H9 (cell line): ENCODE results near the gene RAB31. TPM values are rescaled to one million over a fixed set of nuclear protein-coding genes. Genes with fewer than 3 reads are reported as not detected.

Experiments used
- DNase-seq: peaks from one replicate; pipeline ENCODE4 v3.0.0-alpha.2; 2017
- H2AFZ ChIP-seq: one replicate; pipeline ENCODE4 v1.6.1; 2013; ENCODE audit warnings: mild to moderate bottlenecking, low read length, control low read depth, moderate library complexity
- H2AK5ac ChIP-seq: 2 replicates; pipeline ENCODE4 v1.6.1; 2013; ENCODE audit warnings: low read length, control low read depth, mixed read lengths; ENCODE audit not compliant: insufficient read length
- H2BK120ac ChIP-seq: one replicate; pipeline ENCODE4 v1.6.1; 2013; ENCODE audit warnings: low read depth, mild to moderate bottlenecking, low read length, control low read depth, inconsistent platforms; ENCODE audit not compliant: poor library complexity, severe bottlenecking
- H2BK12ac ChIP-seq: 2 replicates; pipeline ENCODE4 v1.6.1; 2013; ENCODE audit warnings: low read length, control low read depth, mixed read lengths, low read depth; ENCODE audit not compliant: insufficient read length
- H2BK15ac ChIP-seq: 2 replicates; pipeline ENCODE4 v1.6.1; 2013; ENCODE audit warnings: low read depth, low read length, control low read depth
- H2BK20ac ChIP-seq: one replicate; pipeline ENCODE4 v1.6.1; 2013; ENCODE audit warnings: low read depth, mild to moderate bottlenecking, low read length, control low read depth, inconsistent platforms; ENCODE audit not compliant: poor library complexity, severe bottlenecking
- H2BK5ac ChIP-seq: 2 replicates; pipeline ENCODE4 v1.6.1; 2013; ENCODE audit warnings: low read length, control low read depth, mixed read lengths; ENCODE audit not compliant: insufficient read length
- H3K14ac ChIP-seq: 2 replicates; pipeline ENCODE4 v1.6.1; 2013; ENCODE audit warnings: low read length, control low read depth; ENCODE audit not compliant: insufficient read depth
- H3K18ac ChIP-seq: 2 replicates; pipeline ENCODE4 v1.6.1; 2013; ENCODE audit warnings: low read depth, mild to moderate bottlenecking, mixed read lengths, low read length, control low read depth; ENCODE audit not compliant: insufficient read length
- H3K23ac ChIP-seq: 2 replicates; pipeline ENCODE4 v1.6.1; 2013; ENCODE audit warnings: low read length, control low read depth, mixed read lengths, low read depth; ENCODE audit not compliant: insufficient read length
- H3K23me2 ChIP-seq: 2 replicates; pipeline ENCODE4 v1.6.1; 2013; ENCODE audit warnings: low read depth, mild to moderate bottlenecking, mixed read lengths, low read length, control low read depth; ENCODE audit not compliant: insufficient read length, poor library complexity, severe bottlenecking
- H3K27ac ChIP-seq: 2 replicates; pipeline ENCODE4 v1.5.1; 2013; ENCODE audit warnings: low read length, control low read depth, mixed read lengths, low read depth; ENCODE audit not compliant: insufficient read length
- H3K27me3 ChIP-seq: 2 replicates; pipeline ENCODE4 v1.6.1; 2013; ENCODE audit warnings: low read length, control low read depth, inconsistent platforms; ENCODE audit not compliant: insufficient read depth
- H3K4ac ChIP-seq: 2 replicates; pipeline ENCODE4 v1.6.1; 2013; ENCODE audit warnings: low read depth, mild to moderate bottlenecking, control low read depth, inconsistent platforms, low read length, moderate library complexity
- H3K4me1 ChIP-seq: 2 replicates; pipeline ENCODE4 v1.6.1; 2013; ENCODE audit warnings: low read length, control low read depth, inconsistent platforms; ENCODE audit not compliant: insufficient read depth
- H3K4me2 ChIP-seq: 2 replicates; pipeline ENCODE4 v1.6.1; 2013; ENCODE audit warnings: low read length, control low read depth, mixed read lengths; ENCODE audit not compliant: insufficient read length, insufficient read depth
- H3K56ac ChIP-seq: 2 replicates; pipeline ENCODE4 v1.6.1; 2013; ENCODE audit warnings: low read depth, mild to moderate bottlenecking, mixed read lengths, low read length, control low read depth; ENCODE audit not compliant: insufficient read length
- H3K79me1 ChIP-seq: 2 replicates; pipeline ENCODE4 v1.6.1; 2013; ENCODE audit warnings: low read depth, mild to moderate bottlenecking, moderate library complexity, low read length, control low read depth, inconsistent platforms; ENCODE audit not compliant: insufficient read depth, poor library complexity, severe bottlenecking
- H3K79me2 ChIP-seq: 2 replicates; pipeline ENCODE4 v1.6.1; 2013; ENCODE audit warnings: low read length, control low read depth, inconsistent platforms; ENCODE audit not compliant: insufficient read depth
- H3K9ac ChIP-seq: 2 replicates; pipeline ENCODE4 v1.6.1; 2013; ENCODE audit warnings: low read length, control low read depth, mixed read lengths; ENCODE audit not compliant: insufficient read length; ENCODE audit errors: extremely low read depth
- H3K9me3 ChIP-seq: one replicate; pipeline ENCODE4 v1.6.1; 2013; ENCODE audit warnings: low read depth, low read length, inconsistent platforms; ENCODE audit not compliant: control insufficient read depth
- H3T11ph ChIP-seq: one replicate; pipeline ENCODE4 v1.6.1; 2013; ENCODE audit warnings: mild to moderate bottlenecking, low read length, control low read depth, inconsistent platforms
- H4K20me1 ChIP-seq: one replicate; pipeline ENCODE4 v1.6.1; 2013; ENCODE audit not compliant: control insufficient read depth, insufficient read length, insufficient read depth
- H4K5ac ChIP-seq: 2 replicates; pipeline ENCODE4 v1.6.1; 2013; ENCODE audit warnings: low read depth, mild to moderate bottlenecking, mixed read lengths, low read length, control low read depth; ENCODE audit not compliant: insufficient read length
- H4K8ac ChIP-seq: replicated peaks from 2 replicates; pipeline ENCODE4 v1.6.1; 2013; ENCODE audit warnings: low read length, control low read depth, mixed read lengths, low read depth; ENCODE audit not compliant: insufficient read length
- H4K91ac ChIP-seq: 2 replicates; pipeline ENCODE4 v1.6.1; 2013; ENCODE audit warnings: low read depth, mild to moderate bottlenecking, moderate library complexity, mixed read lengths, low read length, control low read depth; ENCODE audit not compliant: insufficient read length
- H3K27ac Mint-ChIP-seq, 3 experiments: 2 replicates in 2 of 3; 3 replicates in 1 of 3; pipeline ENCODE4 v1.8.0; 2020 to 2021; ENCODE audit warnings: mixed read lengths in 3 of 3, mild to moderate bottlenecking in 1 of 3, moderate library complexity in 1 of 3
- H3K27me3 Mint-ChIP-seq: 2 replicates; pipeline ENCODE4 v1.8.0; 2021; ENCODE audit warnings: low read depth, mild to moderate bottlenecking, moderate library complexity, mixed read lengths
- H3K36me3 Mint-ChIP-seq, 3 experiments: 2 replicates in 2 of 3; 3 replicates in 1 of 3; pipeline ENCODE4 v1.8.0; 2020 to 2021; ENCODE audit warnings: low read depth in 3 of 3, mixed read lengths in 3 of 3; ENCODE audit not compliant: insufficient read depth in 1 of 3
- H3K4me1 Mint-ChIP-seq, 2 experiments: 2 replicates each; pipeline ENCODE4 v1.8.0; 2020; ENCODE audit warnings: mixed read lengths in 2 of 2
- H3K4me3 Mint-ChIP-seq, 2 experiments: 2 replicates in 1 of 2; 3 replicates in 1 of 2; pipeline ENCODE4 v1.8.0; 2020 to 2021; ENCODE audit warnings: mild to moderate bottlenecking in 2 of 2, mixed read lengths in 2 of 2, moderate library complexity in 1 of 2
- H3K9me3 Mint-ChIP-seq, 2 experiments: 2 replicates in 1 of 2; 3 replicates in 1 of 2; pipeline ENCODE4 v1.8.0; 2020; ENCODE audit warnings: mild to moderate bottlenecking in 2 of 2, mixed read lengths in 2 of 2, moderate library complexity in 1 of 2
- CTCF ChIP-seq: fragments of 200-600 bp; sonication (generic); conservative IDR thresholded peaks from 3 replicates; pipeline ENCODE4 v1.8.0; 2021; ENCODE audit warnings: antibody characterized with exemption, mild to moderate bottlenecking
- WGBS: extraction: QIAGEN DNeasy Blood & Tissue Kit; methylation state at CpG from one replicate; pipeline ENCODE4 v1.1.7; 2013; ENCODE audit warnings: missing lambda C conversion rate, low lambda C conversion rate, mixed read lengths; ENCODE audit not compliant: insufficient read length; ENCODE audit errors: extremely low coverage; 5-methylcytosine and 5-hydroxymethylcytosine counted together
- total RNA-seq: library from RNA; stranded (reverse); gene quantifications from 2 replicates; pipeline ENCODE4 v1.2.1, GENCODE V29; 2021

The RAB31 gene
- total RNA-seq, 1 experiment from 2014 or later: 22.4 TPM

- Mint-ChIP-seq H3K9me3 (no peaks in the 10 kb centered on the region; a peak in 1 of 5 replicates), H3K27me3 (peaks cover 2% of the 10 kb centered on the region), H3K4me3 (no peak overlapping the region), H3K36me3 (no peaks in the 10 kb centered on the region), H3K27ac (peak overlapping the region in 1 of 3 experiments; percentile 27; a peak in 1 of 7 replicates), H3K4me1 (peaks cover 10 to 11% of the 10 kb centered on the region in 2 experiments)
- Histone ChIP-seq H3K79me2 (no peaks in the 10 kb centered on the region), H3K23me2 (no peaks in the 10 kb centered on the region), H3K27ac (no peak overlapping the region), H4K5ac (no peak overlapping the region), H3K4ac (no peak overlapping the region), H3K79me1 (no peaks in the 10 kb centered on the region), H2BK15ac (no peak overlapping the region), H3K27me3 (no peaks in the 10 kb centered on the region), H4K20me1 (no peaks in the 10 kb centered on the region), H2BK120ac (no peak overlapping the region), H2BK5ac (no peak overlapping the region), H4K8ac (no peak overlapping the region), H3K4me2 (no peak overlapping the region), H3K4me1 (peaks cover 7% of the 10 kb centered on the region; the same call in 1 of the 2 replicates), H3T11ph (no peak overlapping the region), H3K56ac (no peak overlapping the region), H2AFZ (no peak overlapping the region), H3K9ac (no peak overlapping the region), H4K91ac (no peak overlapping the region), H3K9me3 (no peaks in the 10 kb centered on the region), H3K23ac (no peak overlapping the region), H2BK20ac (no peak overlapping the region), H2BK12ac (no peak overlapping the region), H3K14ac (no peak overlapping the region), H3K18ac (no peak overlapping the region), H2AK5ac (no peak overlapping the region)
- DNase-seq: no peak
- no CpG with 5 or more reads among the region's 3 CpGs for WGBS
- no peak for TF ChIP-seq CTCF
These were observed 17.5 kb upstream of the RAB31 start for GRCh38 chr18:9690418-9691188.
